NCI-H774 (cell line): ENCODE results near the gene MYOCD.

Experiments used
- DNase-seq: peaks from one replicate; lab custom pipeline; 2025; lab: John Stamatoyannopoulos, UW

Gene MYOCD

GRCh38 chr17:12759090-12759489 is 93.4 kb downstream of the MYOCD start:
- no peak for DNase-seq

GRCh38 chr17:12765548-12765947 is 99.9 kb downstream of the MYOCD start:
- DNase-seq: no peak

- DNase-seq: no peak
These were observed 102.6 kb downstream of the MYOCD start for GRCh38 chr17:12768255-12768654.

GRCh38 chr17:12769981-12770380 is 104.3 kb downstream of the MYOCD start:
- DNase-seq: no peak

- no peak for DNase-seq
These were observed 107.5 kb downstream of the MYOCD start for GRCh38 chr17:12773153-12773552.

GRCh38 chr17:12789075-12789480 is 123.4 kb downstream of the MYOCD start:
- DNase-seq: no peak

- peak; percentile 8 for DNase-seq
These were observed 124.0 kb downstream of the MYOCD start, which contains the start of gene ARHGAP44 for GRCh38 chr17:12789481-12790248. Gene ARHGAP44 (plus strand): TSS chr17:12789498. CDS start chr17:12789839, 341 bp downstream.

GRCh38 chr17:12790249-12791106 is 124.8 kb downstream of the MYOCD start:
- DNase-seq: no peak

- no peak for DNase-seq
These were observed 129.3 kb downstream of the MYOCD start for GRCh38 chr17:12794919-12795532.

GRCh38 chr17:12800855-12801365 is 135.2 kb downstream of the MYOCD start:
- no peak for DNase-seq

GRCh38 chr17:12806630-12807029 is 140.9 kb downstream of the MYOCD start:
- DNase-seq: no peak

- DNase-seq: no peak
These were observed 143.0 kb downstream of the MYOCD start for GRCh38 chr17:12808723-12809122.

- no peak for DNase-seq
These were observed 147.2 kb downstream of the MYOCD start for GRCh38 chr17:12812877-12813276.

- no peak for DNase-seq
These were observed 148.0 kb downstream of the MYOCD start for GRCh38 chr17:12813664-12814063.

- no peak for DNase-seq
These were observed 149.0 kb downstream of the MYOCD start for GRCh38 chr17:12814718-12815117.

- DNase-seq: no peak
These were observed 150.0 kb downstream of the MYOCD start for GRCh38 chr17:12815642-12816141.
